SK-N-MC (cell line): ENCODE results near the gene HOXA1.

Source experiments
- FOXP2 ChIP-seq: optimal IDR thresholded peaks from 2 replicates; pipeline ENCODE3; 2011; ENCODE audit warnings: mild to moderate bottlenecking, moderate library complexity; ENCODE audit not compliant: insufficient read depth; ENCODE audit errors: extremely low read length, control extremely low read depth
- POLR2AphosphoS5 ChIP-seq: IDR thresholded peaks from 2 replicates; pipeline ENCODE4 v1.6.1; 2012; ENCODE audit warnings: mild to moderate bottlenecking, low read depth, low read length, borderline replicate concordance

DNA sequence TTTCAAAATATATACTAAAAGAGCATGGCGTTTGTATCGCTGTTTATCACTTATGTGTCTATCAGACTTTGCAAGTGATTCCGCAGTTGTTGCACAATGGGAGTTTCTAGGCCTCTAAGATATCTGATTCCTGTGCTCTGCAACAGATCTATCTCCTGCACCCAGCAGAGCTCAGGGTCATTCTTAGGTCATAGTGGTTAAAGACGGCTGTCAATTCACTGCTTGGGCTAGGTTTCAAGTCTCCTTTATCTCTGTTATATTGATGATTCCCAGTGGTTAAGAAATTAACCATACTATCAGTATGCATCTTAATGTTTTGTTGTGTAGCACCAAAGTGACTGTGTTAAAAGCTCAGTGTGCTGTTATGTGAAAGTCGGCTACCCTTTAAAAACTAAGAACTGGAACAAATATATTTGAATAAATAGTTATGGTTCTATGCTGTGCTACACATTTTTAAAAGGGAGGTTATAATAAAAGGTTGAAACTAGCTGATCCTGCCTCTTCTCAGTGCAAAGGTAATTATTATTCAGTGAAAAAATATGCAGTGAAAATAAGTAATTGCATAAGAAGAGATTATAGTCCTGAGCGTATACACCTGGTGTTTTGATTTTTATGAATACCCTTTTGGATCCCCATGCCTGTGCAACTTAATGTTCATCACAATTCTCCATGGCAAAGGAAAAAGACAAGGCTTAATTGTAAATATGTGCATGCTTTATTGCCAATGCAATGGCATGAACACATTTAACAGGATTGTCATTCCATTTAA is 24.0 kb downstream of the HOXA1 start:
- TF ChIP-seq POLR2AphosphoS5 (no peak), FOXP2 (no peak)
